Aorta (tissue), 5 donors: ENCODE data around the gene CALHM1. TPM values are rescaled to one million over a fixed set of nuclear protein-coding genes. Genes with fewer than 3 reads are reported as not detected.

ENCODE experiments used
- ATAC-seq: fragments of 200-7000 bp; cut with Tn5 transposase; one replicate; pipeline ENCODE4 v1.9.1; 2022; ENCODE audit warnings: moderate library complexity; ENCODE audit not compliant: low FRiP score
- DNase-seq, 2 donors: peaks; one replicate each; pipeline ENCODE4 v3.0.0-alpha.2; 2020
- H3K27ac ChIP-seq, 2 donors: one replicate each; pipeline ENCODE4 v1.5.1; 2013; ENCODE audit warnings: low read length in 2 of 2, mild to moderate bottlenecking in 2 of 2, moderate library complexity in 2 of 2, control low read depth in 1 of 2, inconsistent platforms in 1 of 2, low read depth in 1 of 2
- H3K27me3 ChIP-seq, 2 donors: one replicate each; pipeline ENCODE4 v1.6.1; 2013; ENCODE audit warnings: control low read depth in 1 of 2, low read length in 1 of 2, mild to moderate bottlenecking in 1 of 2, moderate library complexity in 1 of 2; ENCODE audit not compliant: insufficient read depth in 2 of 2, control insufficient read depth in 1 of 2
- H3K36me3 ChIP-seq, 2 donors: one replicate each; pipeline ENCODE4 v1.6.1; 2013; ENCODE audit warnings: control low read depth in 1 of 2, low read length in 1 of 2, mild to moderate bottlenecking in 1 of 2; ENCODE audit not compliant: insufficient read depth in 2 of 2, control insufficient read depth in 1 of 2
- H3K4me1 ChIP-seq, 2 donors: one replicate each; pipeline ENCODE4 v1.6.1; 2013; ENCODE audit warnings: low read length in 2 of 2, control low read depth in 1 of 2, mild to moderate bottlenecking in 1 of 2, moderate library complexity in 1 of 2; ENCODE audit not compliant: insufficient read depth in 2 of 2, control insufficient read depth in 1 of 2
- H3K4me3 ChIP-seq, 2 donors: one replicate each; pipeline ENCODE4 v1.5.1; 2013; ENCODE audit warnings: low read length in 2 of 2, control low read depth in 1 of 2, mild to moderate bottlenecking in 1 of 2
- H3K9me3 ChIP-seq: one replicate; pipeline ENCODE4 v1.6.1; 2013; ENCODE audit warnings: mild to moderate bottlenecking, low read length; ENCODE audit not compliant: control insufficient read depth
- WGBS, 2 donors: extraction: QIAGEN DNeasy Blood & Tissue Kit; methylation state at CpG; one replicate each; pipeline ENCODE4 v1.1.7; 2013; 5-methylcytosine and 5-hydroxymethylcytosine counted together
- intact Hi-C, 2 donors: fragments of 100-400 bp; cut with DNase I; formaldehyde crosslinking; loops; one replicate each; pipeline versions ENCODE4 v1.14.2 to v1.15.0; 2022
- polyA plus RNA-seq, 2 donors: library from polyadenylated mRNA; stranded (reverse); fragments of 200-250 nt; gene quantifications; one replicate each; pipeline ENCODE4 v1.2.3, GENCODE V29; 2013
- total RNA-seq, 2 donors: library from RNA; stranded (reverse); fragmentation: NEBNext Ultra II Directional; extraction: Animal tissue kit (Norgen Biotek cat#: 25700); gene quantifications; one replicate each; pipeline ENCODE4 v1.2.1, GENCODE V29; 2021
- donor health status: healthy with polysubstance abuse.
- donor health status: Bipolar disorder and iron deficiency.
- donor health status: DM: no; HTN: no; CAD: no.
- donor health status: DM: no; HTN: no; CAD: no.
- donor health status: DM: yes; HTN: yes; CAD: no.

CALHM1 gene
- total and polyA plus RNA-seq, 4 donors = not detected

DNA sequence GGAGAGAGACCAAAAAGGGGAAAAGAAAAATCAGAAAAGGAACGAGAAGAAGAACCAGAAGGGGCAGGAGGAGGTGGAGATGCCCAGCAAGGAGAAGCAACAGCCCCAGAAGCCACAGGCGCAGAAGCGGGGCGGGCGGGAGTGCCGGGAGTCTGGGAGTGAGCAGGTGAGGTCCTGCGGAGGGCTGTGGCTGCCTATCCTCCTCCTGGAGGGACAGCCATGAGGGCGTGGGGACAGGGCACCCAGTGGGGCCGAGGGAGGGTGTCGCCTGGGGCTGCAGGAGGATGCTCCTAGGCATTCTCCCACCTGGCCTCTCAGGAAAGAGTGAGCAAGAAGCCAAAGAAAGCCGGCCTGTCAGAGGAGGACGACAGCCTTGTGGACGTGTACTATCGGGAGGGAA, 18.3 kb downstream of the CALHM1 start:
- intact Hi-C loops = no loop called here
- Histone ChIP-seq H3K9me3 (no peaks in the 10 kb centered on the region), H3K27me3 (no peaks in the 10 kb centered on the region), H3K4me3 (no peak overlapping the region), H3K27ac (no peak overlapping the region), H3K36me3 (peaks cover 2 to 3% of the 10 kb centered on the region in 2 donors), H3K4me1 (no peaks in the 10 kb centered on the region)
- ATAC-seq = no peak
- 94% methylated on average over 14 of the region's 14 CpGs for WGBS, 2 donors
- no peak for DNase-seq

DNA sequence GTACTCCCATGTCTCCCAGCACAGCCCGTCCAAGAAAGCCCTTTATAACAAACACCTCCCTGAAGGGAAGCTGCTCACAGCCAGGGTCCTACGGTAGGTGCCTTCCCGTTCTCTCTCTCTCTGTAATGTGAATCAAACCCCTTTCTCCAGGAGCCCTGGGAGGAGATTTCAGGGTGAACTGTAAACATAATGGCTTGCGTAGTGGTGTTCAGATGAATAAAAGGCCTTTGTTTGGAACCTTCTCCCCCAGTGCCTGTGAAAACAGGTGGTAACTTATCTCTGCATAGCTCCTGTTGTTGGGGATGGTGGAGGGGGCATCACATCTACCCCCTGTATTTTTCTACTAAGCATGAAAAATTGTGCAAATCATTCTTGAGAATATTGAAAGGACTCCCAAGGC, 18.9 kb downstream of the CALHM1 start:
- no peak for ATAC-seq
- Histone ChIP-seq H3K27me3 (no peaks in the 10 kb centered on the region), H3K36me3 (peaks cover 2 to 3% of the 10 kb centered on the region in 2 donors), H3K4me1 (no peaks in the 10 kb centered on the region), H3K27ac (no peak overlapping the region), H3K4me3 (no peak overlapping the region), H3K9me3 (no peaks in the 10 kb centered on the region)
- intact Hi-C loops = no loop called here
- DNase-seq = no peak
- WGBS, 2 donors = 88 to 92% methylated on average over 4 of the region's 4 CpGs

DNA sequence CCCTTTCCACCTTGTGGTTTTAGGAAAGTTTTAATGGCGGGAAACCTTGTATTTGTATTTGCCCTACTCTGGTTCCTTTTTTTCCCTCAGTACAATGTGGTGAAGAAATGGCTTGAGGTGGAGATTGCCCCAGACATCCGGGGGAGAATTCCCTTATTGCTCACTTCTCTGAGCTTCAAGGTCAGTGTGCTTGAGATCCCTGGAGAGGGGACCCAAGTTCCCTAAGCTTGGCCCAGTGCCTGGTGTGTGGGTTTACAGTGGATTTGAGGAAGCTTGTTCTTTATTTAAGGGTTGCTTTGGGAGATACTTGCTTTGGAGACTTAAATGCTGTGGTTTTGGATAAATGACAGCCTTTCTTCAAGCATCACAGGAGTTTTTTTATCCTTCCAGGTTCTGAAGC, 24.8 kb downstream of the CALHM1 start:
- Histone ChIP-seq H3K27me3 (no peaks in the 10 kb centered on the region), H3K27ac (no peak overlapping the region), H3K9me3 (no peaks in the 10 kb centered on the region), H3K36me3 (peaks cover 2 to 6% of the 10 kb centered on the region in 2 donors), H3K4me3 (no peak overlapping the region), H3K4me1 (no peaks in the 10 kb centered on the region)
- DNase-seq (peak in 1 of 2 donors; percentile 82), ATAC-seq (no peak)
- intact Hi-C loops = no loop called here
- WGBS, 2 donors = 73 to 82% methylated on average over 2 of the region's 2 CpGs

DNA sequence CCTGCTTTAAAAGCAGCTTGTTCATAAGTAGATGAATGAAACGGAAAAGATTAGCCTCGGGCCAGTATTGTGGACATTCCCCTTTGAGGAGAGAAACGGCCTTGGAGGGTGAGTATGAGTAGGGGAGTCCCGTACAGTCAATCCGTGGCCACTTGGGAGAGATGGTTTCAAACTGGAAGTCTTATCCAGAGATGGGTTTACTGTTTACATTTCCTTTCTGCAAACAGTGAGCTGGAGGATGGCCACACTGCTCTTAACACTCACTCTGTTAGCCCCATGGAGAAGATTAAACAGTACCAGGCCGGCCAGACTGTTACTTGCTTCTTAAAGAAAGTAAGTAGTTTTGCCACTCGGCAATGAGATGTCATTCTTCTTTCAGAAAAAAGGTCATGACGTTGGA, 26.8 kb downstream of the CALHM1 start:
- H3K4me3 ChIP-seq = no peak overlapping the region
- intact Hi-C loops = no loop called here
- no peaks in the 10 kb centered on the region for H3K27me3 ChIP-seq
- no peaks in the 10 kb centered on the region for H3K9me3 ChIP-seq
- DNase-seq (no peak), ATAC-seq (no peak)
- no peak overlapping the region for H3K27ac ChIP-seq
- H3K4me1 ChIP-seq = no peaks in the 10 kb centered on the region
- peaks cover 2 to 4% of the 10 kb centered on the region in 2 donors for H3K36me3 ChIP-seq
- WGBS, 2 donors = 75 to 79% methylated on average over 8 of the region's 8 CpGs

DNA sequence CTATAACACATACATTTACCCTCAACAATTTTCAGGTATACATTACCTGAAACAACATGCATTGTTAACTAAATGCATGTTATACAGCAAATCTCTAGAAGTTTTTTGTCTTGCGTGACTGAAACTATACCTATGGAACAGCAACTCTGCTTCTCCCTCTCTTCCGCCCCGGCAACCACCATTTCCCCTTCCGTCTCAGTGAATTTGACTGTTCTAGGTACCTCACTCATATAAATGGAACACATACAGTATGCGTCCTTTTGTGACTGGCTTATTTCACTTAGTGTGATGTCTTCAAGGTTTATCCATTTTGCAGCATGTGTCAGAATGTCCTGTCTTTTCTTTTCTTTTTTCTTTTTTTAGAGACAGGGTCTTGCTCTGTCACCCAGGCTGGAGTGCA, 29.1 kb downstream of the CALHM1 start:
- WGBS, 2 donors = 94 to 96% methylated on average over 5 of the region's 5 CpGs
- Histone ChIP-seq H3K27ac (no peak overlapping the region), H3K9me3 (no peaks in the 10 kb centered on the region), H3K27me3 (no peaks in the 10 kb centered on the region), H3K4me1 (no peaks in the 10 kb centered on the region), H3K36me3 (peaks cover 4 to 8% of the 10 kb centered on the region in 2 donors), H3K4me3 (no peak overlapping the region)
- intact Hi-C loops = no loop called here
- ATAC-seq (no peak), DNase-seq (no peak)

DNA sequence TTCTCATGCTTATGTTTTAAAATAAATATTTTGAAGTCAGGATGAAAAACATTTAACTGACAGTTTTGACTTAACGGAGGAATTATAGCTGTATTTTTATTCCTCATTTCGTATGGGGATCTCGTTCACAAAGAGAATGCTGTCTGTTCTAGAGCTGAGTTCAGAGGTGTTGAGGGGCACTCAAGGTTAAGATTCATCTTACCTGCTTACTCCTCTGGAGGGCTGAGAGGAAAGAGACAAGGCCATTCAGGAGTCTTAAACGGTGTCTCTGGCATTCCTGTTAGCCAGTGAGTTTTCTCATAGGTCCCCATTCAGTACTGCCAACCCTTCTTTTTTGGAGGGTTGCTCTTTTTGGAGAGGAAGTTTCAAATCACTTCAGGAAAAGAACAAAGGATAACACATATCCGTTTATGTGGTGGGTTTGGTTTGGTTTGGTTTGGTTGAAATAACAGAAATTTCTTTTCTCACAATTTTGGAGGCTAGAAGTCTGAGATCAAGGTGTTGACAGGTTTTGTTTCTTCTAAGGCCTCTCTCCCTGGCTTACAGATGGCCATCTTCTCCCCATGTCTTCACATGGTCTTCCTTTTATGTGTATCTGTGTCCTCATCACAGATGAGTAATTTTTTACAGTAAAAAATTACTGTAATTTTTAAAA, 29.6 kb downstream of the CALHM1 start:
- Histone ChIP-seq H3K4me3 (no peak overlapping the region), H3K4me1 (no peaks in the 10 kb centered on the region), H3K36me3 (peaks cover 4 to 8% of the 10 kb centered on the region in 2 donors), H3K27me3 (no peaks in the 10 kb centered on the region), H3K27ac (no peak overlapping the region), H3K9me3 (no peaks in the 10 kb centered on the region)
- no peak for DNase-seq
- no peak for ATAC-seq
- 66 to 70% methylated on average over 5 of the region's 5 CpGs for WGBS, 2 donors
- intact Hi-C loops = no loop called here

DNA sequence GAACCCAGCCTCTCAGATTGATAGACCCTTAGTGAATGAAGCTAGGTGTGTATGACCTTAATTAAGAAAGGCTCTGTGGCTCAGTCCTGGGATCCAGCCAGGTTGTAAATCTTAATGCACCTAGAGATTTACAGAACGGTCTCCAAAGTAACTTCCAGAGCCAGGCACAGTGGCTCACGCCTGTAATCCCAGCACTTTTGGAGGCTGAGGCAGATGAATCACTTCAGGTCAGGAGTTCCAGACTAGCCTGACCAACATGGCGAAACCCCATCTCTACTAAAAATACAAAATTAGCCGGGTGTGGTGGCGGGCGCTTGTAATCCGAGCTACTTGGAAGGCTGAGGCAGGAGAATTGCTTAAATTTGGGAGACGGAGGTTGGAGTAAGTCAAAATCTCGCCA, 30.8 kb downstream of the CALHM1 start:
- Histone ChIP-seq H3K27me3 (no peaks in the 10 kb centered on the region), H3K36me3 (peaks cover 8 to 11% of the 10 kb centered on the region in 2 donors), H3K4me1 (no peaks in the 10 kb centered on the region), H3K4me3 (no peak overlapping the region), H3K27ac (no peak overlapping the region), H3K9me3 (no peaks in the 10 kb centered on the region)
- 90 to 91% methylated on average over 9 of the region's 9 CpGs for WGBS, 2 donors
- intact Hi-C loops = no loop called here
- no peak for ATAC-seq
- no peak for DNase-seq

DNA sequence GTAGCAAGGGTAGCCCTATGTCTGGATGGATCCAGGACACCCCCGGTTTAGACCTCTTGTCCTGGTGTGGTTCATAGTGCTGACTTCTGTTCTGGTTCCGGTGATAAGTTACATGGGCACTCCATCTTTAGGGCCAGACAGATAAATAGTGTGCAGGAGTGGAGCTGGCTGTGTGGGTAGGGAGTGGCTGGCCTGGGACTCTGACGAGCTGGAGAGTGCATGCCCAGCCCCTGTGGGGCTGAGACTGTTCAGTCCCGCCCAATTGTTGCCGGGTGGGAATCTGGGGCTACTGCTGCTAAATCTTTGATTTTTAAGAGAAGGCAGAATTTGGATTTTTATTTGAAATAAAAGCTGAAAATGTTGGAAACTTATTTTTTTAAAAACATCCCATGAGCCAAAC, 35.0 kb downstream of the CALHM1 start:
- H3K4me1 ChIP-seq = no peaks in the 10 kb centered on the region

DNA sequence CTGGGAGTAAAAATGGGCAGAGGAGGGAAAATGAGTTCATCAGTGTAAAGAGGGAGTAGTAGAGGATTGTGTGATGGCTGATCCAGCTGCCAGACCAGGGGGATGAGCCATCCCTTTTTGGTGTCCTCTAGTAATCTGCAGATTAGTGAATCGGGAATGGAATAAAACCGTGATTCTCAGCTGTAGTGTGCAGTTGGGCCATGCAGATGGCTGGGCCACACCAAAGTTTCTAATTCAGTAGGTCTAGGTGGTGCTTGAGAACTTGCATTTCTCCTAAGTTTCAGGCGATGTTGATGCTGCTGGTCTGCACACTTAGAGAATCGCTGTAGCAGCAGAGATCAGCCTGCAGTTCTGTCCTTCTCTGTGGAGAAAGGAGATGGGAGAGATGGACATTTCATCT, 39.6 kb downstream of the CALHM1 start:
- peaks cover 9 to 16% of the 10 kb centered on the region in 2 donors for H3K36me3 ChIP-seq
- intact Hi-C loops = no loop called here

More for the DNA sequence above, 35.0 kb downstream of the CALHM1 start:
- H3K36me3 ChIP-seq = peaks cover 12 to 13% of the 10 kb centered on the region in 2 donors
- no peak overlapping the region for H3K4me3 ChIP-seq
- no peak overlapping the region for H3K27ac ChIP-seq
- WGBS, 2 donors = 80 to 85% methylated on average over 5 of the region's 5 CpGs
- intact Hi-C loops = no loop called here
- no peaks in the 10 kb centered on the region for H3K9me3 ChIP-seq
- ATAC-seq (no peak), DNase-seq (no peak)
- no peaks in the 10 kb centered on the region for H3K27me3 ChIP-seq

More for the DNA sequence above, 39.6 kb downstream of the CALHM1 start:
- Histone ChIP-seq H3K4me1 (no peaks in the 10 kb centered on the region), H3K27ac (no peak overlapping the region), H3K9me3 (no peaks in the 10 kb centered on the region), H3K4me3 (no peak overlapping the region), H3K27me3 (no peaks in the 10 kb centered on the region)
- ATAC-seq = no peak
- no peak for DNase-seq
- WGBS, 2 donors = 95% methylated on average over 4 of the region's 4 CpGs
